H4 (cell line): ENCODE results near the gene CACHD1. TPM values are rescaled to one million over a fixed set of nuclear protein-coding genes. Genes with fewer than 3 reads are reported as not detected.
"Not testable (repeated sequence)": the region's sequence is repeated elsewhere in the genome, so short reads cannot be mapped to it uniquely, and the experiment has no call there.

Source experiments
- DNase-seq: peaks from one replicate; pipeline ENCODE4 v3.0.0-alpha.2; 2015; ENCODE audit warnings: low spot score
- total RNA-seq: library from RNA; depleted of rRNA; stranded (reverse); fragments of >200 nt; shearing (Covaris generic); gene quantifications from 2 replicates; pipeline ENCODE4 v1.2.3, GENCODE V29; 2014

The CACHD1 gene
- total RNA-seq, 1 experiment from 2014 or later = 9.1 TPM

DNA sequence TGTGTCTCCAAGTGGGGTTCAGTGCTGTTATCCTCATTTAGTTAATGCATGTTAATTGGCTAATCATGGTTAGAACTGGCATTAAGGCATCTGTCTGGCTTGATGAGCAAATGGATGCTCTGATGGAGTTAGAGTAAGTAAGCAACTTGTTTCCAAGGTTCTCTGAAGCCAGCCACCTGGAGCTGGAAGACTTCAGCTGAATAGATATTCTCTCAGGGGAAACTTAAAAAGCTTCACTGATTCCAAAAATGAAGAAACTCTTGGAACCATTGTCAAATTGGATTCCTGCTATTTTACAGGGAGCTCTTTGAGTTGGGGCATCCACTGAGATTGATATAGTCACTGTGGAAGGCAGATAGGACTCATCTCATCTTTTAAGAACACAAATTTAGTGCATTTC is 118.9 kb downstream of the CACHD1 start:
- no peak for DNase-seq

GRCh38 chr1:64590316-64590715 is 120.4 kb downstream of the CACHD1 start:
- DNase-seq = no peak

DNA sequence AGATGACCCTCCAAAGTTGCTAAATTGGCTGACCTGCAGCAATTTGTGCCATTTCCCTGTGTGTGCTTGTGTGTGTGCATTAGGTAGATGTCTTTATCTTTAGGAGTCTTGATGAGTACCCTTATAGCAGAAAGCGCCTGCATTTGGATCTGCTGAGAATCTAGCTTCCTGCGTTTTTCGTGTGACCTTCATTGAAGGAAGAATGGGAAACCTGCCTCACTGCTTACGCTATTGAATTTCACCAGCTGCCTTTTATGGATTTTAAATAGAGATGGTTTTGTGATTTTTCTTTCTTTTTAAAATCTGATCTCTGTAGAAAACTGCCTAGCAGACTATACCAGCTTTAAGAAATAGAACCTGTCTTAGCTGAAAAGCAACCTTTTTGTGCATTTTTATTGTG is 124.5 kb downstream of the CACHD1 start:
- no peak for DNase-seq

GRCh38 chr1:64595871-64596515 is 126.1 kb downstream of the CACHD1 start:
- DNase-seq = no peak

- no peak for DNase-seq
Observed at GRCh38 chr1:64597113-64597512, 127.2 kb downstream of the CACHD1 start.

- DNase-seq = no peak
Observed at GRCh38 chr1:64598100-64598571, 128.2 kb downstream of the CACHD1 start.

DNA sequence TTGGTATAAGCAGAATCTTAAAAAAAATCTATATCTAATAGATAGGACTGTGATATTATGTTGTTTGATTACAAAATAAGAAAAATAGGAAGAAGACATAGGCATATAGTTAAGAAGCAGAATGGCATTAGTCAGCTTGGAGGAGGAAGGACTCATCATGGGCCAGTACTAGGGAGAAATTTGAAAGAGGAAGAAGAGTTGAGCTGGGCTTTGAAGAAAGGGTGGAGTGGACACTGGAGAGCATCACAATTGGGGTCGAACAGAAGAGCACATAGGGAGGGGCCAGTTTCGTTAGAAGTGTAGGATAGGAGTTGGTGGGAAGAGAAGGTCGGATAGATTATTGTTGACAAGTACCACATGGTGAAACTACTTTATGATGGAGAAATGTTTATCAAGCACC is 129.3 kb downstream of the CACHD1 start:
- DNase-seq = no peak

DNA sequence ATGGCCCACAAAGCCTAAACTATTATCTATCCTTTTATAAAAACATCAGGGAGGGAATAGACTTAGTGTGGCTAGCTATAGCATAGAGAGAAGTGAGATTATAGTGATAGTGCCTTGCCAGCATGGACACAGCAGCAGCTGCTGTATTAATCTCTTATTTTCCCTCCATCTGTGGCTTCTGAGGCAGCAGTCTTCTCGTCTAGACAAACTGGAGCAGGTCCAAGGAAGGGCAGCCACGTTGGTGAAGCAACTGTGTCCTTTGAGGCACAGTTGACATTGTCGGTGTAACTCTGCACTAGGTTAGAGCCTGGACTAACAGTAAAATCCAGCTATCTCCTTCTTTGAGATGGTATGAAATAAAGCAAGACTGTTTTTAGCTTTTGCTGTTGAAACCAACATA is 131.3 kb downstream of the CACHD1 start:
- DNase-seq = no peak

DNA sequence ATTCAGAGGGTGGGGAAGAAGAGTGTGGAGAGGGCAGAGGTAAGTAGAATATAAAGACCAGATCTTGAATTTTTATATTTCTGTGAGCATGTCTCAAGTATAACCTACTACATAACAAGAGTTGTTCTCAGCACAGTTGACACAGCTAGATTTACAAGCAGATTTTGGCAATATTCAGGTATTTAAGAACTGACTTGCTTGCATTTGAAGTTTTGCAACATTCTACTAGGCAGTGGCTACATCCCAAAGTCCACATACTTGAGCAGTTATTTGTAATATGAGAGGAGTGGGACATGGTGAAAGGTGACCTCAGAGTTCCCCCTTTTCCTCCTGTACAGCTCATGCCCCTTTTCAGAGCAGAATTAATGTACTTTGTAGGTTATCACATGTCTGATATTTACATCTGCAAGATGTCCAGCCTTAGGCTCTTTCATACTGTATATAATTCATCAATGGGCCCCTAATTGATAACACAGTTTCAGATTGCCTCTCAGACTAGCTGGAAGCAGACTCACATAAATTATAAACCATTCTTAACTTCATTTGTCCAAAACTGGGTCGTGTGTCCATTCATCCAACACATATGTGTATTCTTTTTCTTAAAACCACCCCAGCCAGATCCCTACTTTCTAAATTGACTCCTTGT is 138.2 kb downstream of the CACHD1 start:
- DNase-seq = no peak

DNA sequence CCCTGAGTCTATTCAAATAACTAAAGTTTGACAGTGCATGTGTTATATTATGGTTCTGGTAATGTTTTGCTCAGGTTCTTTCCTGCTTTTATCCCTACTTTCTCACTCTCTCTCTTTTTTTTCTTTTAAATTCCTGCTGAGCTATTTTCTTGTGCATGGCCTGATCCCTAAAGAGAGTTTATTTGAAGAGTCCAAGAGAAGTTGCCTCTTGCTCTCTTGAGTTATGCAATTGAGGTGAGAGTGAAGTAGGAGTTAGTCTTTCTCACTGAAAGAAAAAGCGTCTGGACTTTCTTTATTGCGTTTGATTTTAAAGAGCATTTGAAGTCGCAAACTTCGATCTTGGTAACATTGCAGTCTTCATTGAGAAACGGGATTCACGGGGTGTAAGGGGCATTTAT is 138.7 kb downstream of the CACHD1 start:
- no peak for DNase-seq

DNA sequence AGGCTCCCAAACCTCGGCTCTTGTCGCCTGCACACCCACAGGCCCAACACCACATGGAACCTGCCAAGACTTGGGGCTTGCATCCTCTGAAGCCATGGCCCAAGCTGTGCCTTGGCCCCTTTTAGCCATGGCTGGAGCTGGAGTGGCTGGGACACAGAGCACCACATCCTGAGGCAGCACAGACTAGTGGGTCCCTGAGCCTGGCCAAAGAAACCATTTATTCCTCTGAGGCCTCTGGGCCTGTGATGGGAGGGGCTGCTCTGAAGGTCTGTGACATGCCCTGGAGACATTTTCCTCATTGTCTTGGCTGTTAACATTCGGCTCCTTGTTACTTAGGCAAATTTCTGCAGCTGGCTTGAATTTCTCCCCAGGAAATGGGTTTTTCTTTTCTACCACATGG is 141.0 kb downstream of the CACHD1 start:
- not testable (repeated sequence) for DNase-seq

DNA sequence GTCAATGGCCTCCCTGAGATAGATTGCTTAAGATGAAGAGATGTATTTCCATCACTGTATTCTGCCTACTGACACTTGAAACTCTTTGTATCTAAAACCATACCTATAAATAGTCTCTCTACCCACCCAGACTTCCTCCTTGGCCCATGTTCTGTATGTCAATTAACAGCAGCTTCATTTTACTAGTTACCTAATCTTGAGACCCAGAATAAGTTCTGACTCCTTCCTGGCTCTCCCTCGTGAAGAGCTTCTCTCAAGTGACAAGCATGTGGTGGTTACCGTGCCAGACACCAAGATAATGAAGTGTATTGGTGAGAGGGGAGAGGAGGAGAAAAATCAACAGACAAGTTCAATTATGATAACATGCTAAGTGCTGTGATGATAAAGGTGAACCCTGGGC is 146.1 kb downstream of the CACHD1 start:
- DNase-seq = no peak

GRCh38 chr1:64623750-64624191 is 153.8 kb downstream of the CACHD1 start:
- DNase-seq = peak; percentile 36

DNA sequence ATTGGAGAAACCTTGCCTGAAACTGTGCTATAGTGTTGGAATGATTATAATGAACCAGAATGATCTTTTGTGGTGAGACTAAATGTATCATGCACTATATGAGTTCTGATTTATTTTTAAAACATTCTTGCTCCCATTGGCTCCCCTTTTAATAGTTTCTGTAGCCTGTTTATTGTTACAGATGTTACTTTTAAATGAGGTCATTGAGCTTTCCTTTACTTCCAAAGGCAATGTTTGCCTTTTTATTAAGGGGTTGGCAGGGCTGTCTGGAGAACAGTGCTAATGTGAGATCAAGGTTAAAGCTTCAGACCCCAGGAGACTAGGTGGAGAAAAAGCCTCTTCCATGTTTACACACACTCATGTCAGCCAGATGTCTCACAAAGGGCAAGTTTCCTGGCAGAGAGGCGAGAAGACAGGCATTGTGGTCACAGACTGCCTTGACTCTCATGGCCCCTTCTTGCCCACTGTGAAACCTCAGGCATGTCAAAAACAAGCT is 154.3 kb downstream of the CACHD1 start:
- peak; percentile 53 for DNase-seq

DNA sequence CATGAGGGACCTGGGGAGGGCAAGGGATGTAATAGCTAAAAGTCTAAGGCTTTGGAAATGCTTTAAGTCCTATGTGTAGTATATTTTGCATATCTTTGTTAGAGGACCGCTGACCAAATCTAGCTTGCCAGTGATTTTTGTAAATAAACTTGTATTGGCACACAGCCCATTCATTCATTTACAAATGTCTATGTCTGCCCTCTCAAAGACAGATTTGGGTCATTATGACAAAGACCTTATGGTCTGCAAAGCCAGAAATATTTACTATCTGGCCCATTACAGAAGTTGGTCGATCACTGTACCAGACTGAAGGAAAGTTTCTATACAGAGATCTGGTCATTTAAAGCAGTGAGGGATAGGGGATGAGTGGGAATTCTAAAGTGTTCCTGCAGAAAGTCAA is 154.9 kb downstream of the CACHD1 start:
- no peak for DNase-seq

DNA sequence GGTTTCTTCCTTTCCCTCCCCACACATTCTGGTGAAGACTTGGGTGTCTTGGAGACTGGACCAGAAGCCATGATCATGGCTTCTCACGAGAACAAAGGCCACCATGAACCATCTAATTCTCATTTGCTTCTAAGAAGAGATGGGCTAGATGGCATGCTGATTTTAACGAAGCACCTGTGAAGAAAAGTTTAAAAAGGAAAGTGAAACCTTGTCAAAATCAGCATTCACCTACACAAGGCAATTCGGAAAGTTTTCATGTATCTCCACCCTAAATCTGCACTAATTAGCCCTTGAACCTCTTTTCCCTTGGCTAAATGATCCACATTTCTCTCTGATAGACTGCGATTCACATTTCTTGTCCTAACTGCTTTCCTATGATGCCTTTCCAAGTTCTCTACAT is 160.7 kb downstream of the CACHD1 start:
- DNase-seq = no peak

- no peak for DNase-seq
Observed at GRCh38 chr1:64631346-64632034, 161.6 kb downstream of the CACHD1 start.

GRCh38 chr1:64632936-64633335 is 163.0 kb downstream of the CACHD1 start:
- DNase-seq = no peak

DNA sequence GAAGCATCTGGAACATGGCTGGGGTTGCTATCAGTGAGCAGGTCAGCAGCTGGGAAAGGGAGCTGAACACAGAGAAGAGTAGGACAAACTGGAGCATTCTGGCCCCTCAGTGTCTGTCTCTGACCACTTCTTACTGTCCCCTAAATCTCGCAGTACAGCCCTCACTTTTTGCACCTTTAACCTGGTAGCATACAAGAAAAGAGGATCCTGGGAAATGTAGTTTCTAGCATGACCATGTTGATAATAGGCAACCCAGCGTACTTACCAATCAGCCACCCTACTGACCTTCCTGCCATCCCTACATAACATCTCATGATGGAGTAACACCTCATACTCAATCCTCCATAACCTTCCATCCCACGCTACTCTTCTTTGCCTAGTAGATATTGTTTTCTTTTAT is 175.8 kb downstream of the CACHD1 start:
- no peak for DNase-seq

DNA sequence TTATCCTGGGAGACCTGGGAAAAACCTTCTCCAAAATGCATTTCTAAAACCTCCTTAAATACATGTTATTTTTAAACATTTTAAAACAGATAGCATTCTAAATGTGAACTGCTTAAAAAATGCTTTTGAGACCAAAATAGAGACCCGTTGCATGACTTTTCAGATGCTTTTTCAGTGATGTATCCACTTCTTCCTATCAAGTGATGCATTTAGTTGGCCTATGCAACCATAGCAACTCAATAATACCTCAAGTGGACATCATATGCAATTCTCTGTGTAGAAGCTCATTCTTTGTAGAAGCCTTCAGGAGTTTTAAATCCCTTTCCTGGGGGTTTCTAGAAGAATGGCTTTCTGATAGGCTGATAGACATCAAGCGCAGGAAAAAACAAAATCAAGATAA is 180.5 kb downstream of the CACHD1 start:
- no peak for DNase-seq

DNA sequence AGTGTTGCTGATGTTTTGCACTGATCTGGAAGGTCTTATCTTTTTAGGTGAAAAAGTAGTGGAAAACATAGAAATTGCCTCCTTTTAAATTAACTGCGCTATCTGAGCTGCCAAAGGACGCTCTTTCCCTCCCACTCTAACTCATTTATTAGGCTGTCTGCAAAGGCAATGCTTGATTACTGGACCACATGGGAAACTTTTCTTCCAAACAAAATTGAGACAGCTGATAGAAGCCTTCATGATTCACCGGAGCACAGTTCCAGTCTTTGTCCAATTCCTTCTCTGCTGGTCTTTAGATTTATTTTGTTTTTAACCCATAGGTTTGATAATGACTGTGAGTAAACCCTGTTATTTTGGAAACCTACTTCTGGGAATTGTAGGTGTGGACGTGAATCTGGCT is 181.9 kb downstream of the CACHD1 start:
- no peak for DNase-seq

- no peak for DNase-seq
Observed at GRCh38 chr1:64653466-64653865, 183.5 kb downstream of the CACHD1 start.
